ENCODE results near the gene NUDT14.

NUDT14 gene

DNA sequence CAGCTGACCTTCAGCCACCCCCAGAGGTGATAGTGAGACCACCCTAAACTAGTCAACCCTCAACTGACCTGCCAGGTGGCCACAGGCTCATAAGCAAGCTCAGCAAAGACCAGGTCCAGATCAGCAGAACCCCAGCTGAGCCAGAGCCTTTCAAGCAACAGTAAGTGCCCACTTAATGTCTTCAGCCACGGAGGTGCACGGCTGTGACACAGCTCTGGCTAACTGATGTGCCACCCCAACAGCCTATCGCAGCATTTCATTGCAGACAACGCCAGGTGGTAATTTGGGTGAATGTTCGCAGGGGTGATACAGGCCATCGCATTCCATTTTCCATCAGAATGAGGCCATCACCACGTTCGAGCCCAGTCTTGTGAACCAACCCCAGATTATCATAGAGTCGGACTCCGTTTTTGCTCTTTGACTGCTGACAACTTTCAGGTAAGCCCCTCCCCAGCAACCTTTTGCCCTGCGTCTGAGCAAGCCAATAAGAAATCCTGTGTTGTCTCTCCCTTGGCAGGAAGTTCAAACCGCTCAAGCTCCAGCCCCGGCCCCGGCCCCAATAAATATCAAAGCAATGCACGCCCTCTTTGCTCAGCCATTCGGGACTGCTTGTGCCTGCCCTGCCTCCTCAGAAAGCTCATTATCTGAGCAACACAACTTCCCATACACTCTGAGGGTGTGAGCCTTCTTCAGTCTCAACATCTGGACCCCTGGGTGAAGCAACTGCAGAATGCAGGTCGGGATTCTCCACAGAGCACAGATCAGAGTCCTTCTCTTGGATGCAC is 56.9 kb downstream of the NUDT14 start:
- H3K27ac Mint-ChIP-seq = no peak overlapping the region
- peaks cover 25% of the 10 kb centered on the region for H3K9me3 Mint-ChIP-seq
- peaks cover 2% of the 10 kb centered on the region for H3K4me1 Mint-ChIP-seq (ENCODE audit: low read depth)
- H3K27me3 Mint-ChIP-seq (ENCODE audit: low read depth) = peaks cover 9% of the 10 kb centered on the region
- no peak overlapping the region for H3K4me3 Mint-ChIP-seq
- no peaks in the 10 kb centered on the region for H3K36me3 Mint-ChIP-seq (ENCODE audit: low read depth)

DNA sequence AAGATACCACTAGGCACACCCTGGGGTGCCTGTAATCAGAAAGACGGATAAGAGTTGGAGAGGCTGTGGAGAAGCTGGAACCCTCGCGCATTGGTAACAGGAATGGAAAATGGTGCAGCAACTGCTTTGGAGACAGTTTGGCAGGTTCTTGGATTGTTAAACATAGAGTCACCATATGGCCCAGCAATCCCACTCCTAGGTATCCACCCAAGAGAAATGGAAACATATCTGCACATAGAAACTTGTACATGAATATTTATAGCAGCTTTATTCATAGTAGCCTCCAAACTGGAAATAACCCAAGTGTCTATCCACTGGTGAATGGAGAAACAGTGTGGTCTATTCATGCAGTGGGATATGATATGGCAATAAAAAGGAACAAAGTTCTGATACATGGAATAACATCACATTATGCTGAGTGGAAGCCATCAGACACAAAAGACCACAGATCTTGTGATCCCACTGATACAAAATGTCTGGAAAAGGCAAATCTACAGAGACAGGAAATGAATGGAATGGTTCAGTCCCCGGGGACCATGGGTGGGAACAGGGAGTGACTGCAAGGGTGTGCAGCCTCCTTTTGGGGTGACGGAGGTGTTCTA is 57.9 kb downstream of the NUDT14 start:
- Mint-ChIP-seq H3K36me3 (ENCODE audit: low read depth) (no peaks in the 10 kb centered on the region), H3K27ac (no peak overlapping the region), H3K27me3 (ENCODE audit: low read depth) (peaks cover 9% of the 10 kb centered on the region), H3K4me3 (no peak overlapping the region), H3K9me3 (peaks cover 25% of the 10 kb centered on the region), H3K4me1 (ENCODE audit: low read depth) (peaks cover 2% of the 10 kb centered on the region)

Measured in T-helper 1 cell treated with Interleukin-12 subunit alpha and Interleukin-12 subunit beta and Interleukin-4 antibody, amounts not matched to agents 30 μg/mL and 1 μg/mL, for 36 hours (primary cell).